PC-3 (cell line): ENCODE data around the gene TTLL12. TPM values are rescaled to one million over a fixed set of nuclear protein-coding genes. Genes with fewer than 3 reads are reported as not detected.

Experiments used
- ATAC-seq: fragments of 200-7000 bp; cut with Tn5 transposase; 2 replicates; pipeline ENCODE4 v1.9.1; 2020; ENCODE audit warnings: mild to moderate bottlenecking, moderate library complexity
- BruUV-seq: library from RNA; stranded (reverse); fragments of 400-500 nt; replicated peaks from 2 replicates; lab custom pipeline; 2021; lab: Mats Ljungman, UMichigan
- CTCF ChIA-PET: fragments of 300-600 bp; sonication (Branson Sonifier 250); formaldehyde crosslinking; loops from one replicate; lab custom pipeline; 2022; ENCODE audit warnings: antibody characterized with exemption; lab: Charles Lee
- POLR2A ChIA-PET: fragments of 300-600 bp; sonication (Branson Sonifier 250); formaldehyde crosslinking; loops from one replicate; lab custom pipeline; 2022; ENCODE audit warnings: antibody characterized with exemption; ENCODE audit not compliant: unreplicated experiment; lab: Charles Lee
- DNase-seq: peaks from one replicate; pipeline ENCODE4 v3.0.0-alpha.2; 2015
- H2AFZ ChIP-seq: fragments of 300-600 bp; sonication (generic); 2 replicates; pipeline ENCODE4 v1.6.0; 2016; ENCODE audit warnings: antibody characterized with exemption, low read length
- H3F3A ChIP-seq: fragments of 300-600 bp; sonication (generic); one replicate; pipeline ENCODE4 v1.6.0; 2017; ENCODE audit warnings: antibody characterized with exemption, low read length, control low read depth, mild to moderate bottlenecking; ENCODE audit not compliant: unreplicated experiment
- H3K27ac ChIP-seq: fragments of 300-600 bp; sonication (generic); 2 replicates; pipeline ENCODE4 v1.5.1; 2016; ENCODE audit warnings: mild to moderate bottlenecking, low read length
- H3K27me3 ChIP-seq: fragments of 300-600 bp; sonication (generic); 2 replicates; pipeline ENCODE4 v1.6.1; 2016; ENCODE audit warnings: low read length, mixed read lengths
- H3K36me3 ChIP-seq: fragments of 300-600 bp; sonication (generic); 2 replicates; pipeline ENCODE4 v1.6.1; 2016; ENCODE audit warnings: low read depth, mixed run types, low read length, mixed read lengths
- H3K4me1 ChIP-seq: fragments of 300-600 bp; sonication (generic); 2 replicates; pipeline ENCODE4 v1.5.1; 2016; ENCODE audit warnings: low read length; ENCODE audit not compliant: insufficient read depth
- H3K4me2 ChIP-seq: fragments of 300-600 bp; sonication (generic); 2 replicates; pipeline ENCODE4 v1.6.0; 2016; ENCODE audit warnings: low read length
- H3K4me3 ChIP-seq: fragments of 300-600 bp; sonication (generic); 2 replicates; pipeline ENCODE4 v1.5.1; 2016; ENCODE audit warnings: mild to moderate bottlenecking, low read length, mixed read lengths
- H3K79me2 ChIP-seq: fragments of 300-600 bp; sonication (generic); 2 replicates; pipeline ENCODE4 v1.6.1; 2017; ENCODE audit warnings: low read length, mixed read lengths
- H3K9ac ChIP-seq: fragments of 300-600 bp; sonication (generic); 2 replicates; pipeline ENCODE4 v1.6.0; 2016; ENCODE audit warnings: mild to moderate bottlenecking, low read length
- H3K9me2 ChIP-seq: fragments of 300-600 bp; sonication (generic); replicated peaks from 2 replicates; pipeline ENCODE4 v1.6.1; 2016; ENCODE audit warnings: mixed run types, low read length, mixed read lengths
- H3K9me3 ChIP-seq: fragments of 300-600 bp; sonication (generic); 2 replicates; pipeline ENCODE4 v1.6.1; 2016; ENCODE audit warnings: low read length, mixed read lengths
- H4K20me1 ChIP-seq: fragments of 300-600 bp; sonication (generic); 2 replicates; pipeline ENCODE4 v1.6.1; 2016; ENCODE audit warnings: low read length, mixed read lengths
- CTCF ChIP-seq: fragments of 300-600 bp; sonication (generic); conservative IDR thresholded peaks from 2 replicates; pipeline ENCODE4 v1.5.1; 2017; ENCODE audit warnings: antibody characterized with exemption, low read depth, mild to moderate bottlenecking, low read length
- EZH2 ChIP-seq: fragments of 300-600 bp; sonication (generic); IDR thresholded peaks from one replicate; pipeline ENCODE4 v1.6.1; 2017; ENCODE audit warnings: antibody characterized with exemption, mild to moderate bottlenecking, low read length; ENCODE audit not compliant: unreplicated experiment
- EZH2phosphoT487 ChIP-seq: fragments of 300-600 bp; sonication (generic); IDR thresholded peaks from 2 replicates; pipeline ENCODE4 v1.6.1; 2018; ENCODE audit warnings: mild to moderate bottlenecking, antibody characterized with exemption, low read length, borderline replicate concordance
- intact Hi-C: fragments of 100-400 bp; cut with micrococcal nuclease; formaldehyde crosslinking; loops from 2 replicates; pipeline ENCODE4 v1.9.0; 2023
- total RNA-seq: library from RNA; depleted of rRNA; stranded (reverse); fragments of >200 nt; gene quantifications from 2 replicates; pipeline ENCODE4 v1.2.3, GENCODE V29; 2014

The TTLL12 gene
- total RNA-seq, 1 experiment from 2014 or later: 48.9 TPM

GRCh38 chr22:43187171-43188099 lies 501 bp upstream of the TTLL12 start:
- no TSS peak for BruUV-seq
- H3K4me1 ChIP-seq: peaks cover 24% of the 10 kb centered on the region
- H3K9me3 ChIP-seq: no peaks in the 10 kb centered on the region
- TF ChIP-seq EZH2 (no peak), CTCF (peak; percentile 34; the same call in 1 of the 2 replicates)
- ChIA-PET POLR2A (interaction anchor here (0.5 to 0.8 kb wide), 4 partner anchors 34 to 551 kb away, joined by 4 to 6 read pairs (median 5); no protein-coding TSS in a partner anchor), CTCF (interaction anchor here (0.6 to 1.4 kb wide), 2 partner anchors 41 to 332 kb away, joined by 3 to 4 read pairs; no protein-coding TSS in a partner anchor)
- peaks cover 37% of the 10 kb centered on the region for H3K79me2 ChIP-seq
- peak; percentile 88 for ATAC-seq
- no peaks in the 10 kb centered on the region for H3K36me3 ChIP-seq
- H3F3A ChIP-seq: peaks cover 3% of the 10 kb centered on the region
- no peaks in the 10 kb centered on the region for H4K20me1 ChIP-seq
- peak overlapping the region; percentile 84 for H3K4me2 ChIP-seq
- H2AFZ ChIP-seq: peak overlapping the region; percentile 91
- H3K9ac ChIP-seq: peak overlapping the region; percentile 85
- peak overlapping the region; percentile 79 for H3K27ac ChIP-seq
- intact Hi-C loops: no loop called here
- no peaks in the 10 kb centered on the region for H3K27me3 ChIP-seq
- peak; percentile 90 for DNase-seq
- H3K9me2 ChIP-seq: no peaks in the 10 kb centered on the region
- H3K4me3 ChIP-seq: peak overlapping the region; percentile 66

- Histone ChIP-seq H3K4me2 (peak overlapping the region; percentile 89), H3K9ac (peak overlapping the region; percentile 85), H2AFZ (peak overlapping the region; percentile 25; the same call in 1 of the 2 replicates), H4K20me1 (no peaks in the 10 kb centered on the region), H3F3A (peaks cover 3% of the 10 kb centered on the region), H3K79me2 (peaks cover 37% of the 10 kb centered on the region), H3K4me1 (peaks cover 24% of the 10 kb centered on the region), H3K9me2 (no peaks in the 10 kb centered on the region), H3K4me3 (peak overlapping the region; percentile 82), H3K27ac (no peak overlapping the region), H3K36me3 (no peaks in the 10 kb centered on the region), H3K27me3 (no peaks in the 10 kb centered on the region), H3K9me3 (no peaks in the 10 kb centered on the region)
- intact Hi-C loops: no loop called here
- ChIA-PET POLR2A (no interaction called here), CTCF (no interaction called here)
- no TSS peak for BruUV-seq
- DNase-seq: peak; percentile 24
- ATAC-seq: peak; percentile 12
- TF ChIP-seq EZH2: no peak
- TF ChIP-seq CTCF: no peak
- no peak for TF ChIP-seq EZH2phosphoT487
These were observed 1.1 kb downstream of the TTLL12 start for GRCh38 chr22:43185860-43186261.
